Vagina (tissue), 2 donors: ENCODE results near the gene RASSF1.

Experiments used
- POLR2A ChIP-seq, 2 donors: fragments of 450-650 bp; IDR thresholded peaks; one replicate each; pipeline ENCODE4 v1.6.1; 2017; ENCODE audit warnings: antibody characterized with exemption in 2 of 2, mild to moderate bottlenecking in 2 of 2, moderate library complexity in 2 of 2
- TF ChIP-seq, protein P1 (sequence below), 3 experiments: fragments of 450-650 bp in 2 of 3; fragments of 200-600 bp in 1 of 3; sonication (generic) in 1 of 3; IDR thresholded peaks; one replicate each; pipeline ENCODE4 v1.5.1; 2017 to 2019; ENCODE audit warnings: antibody characterized with exemption in 3 of 3, mild to moderate bottlenecking in 2 of 3, moderate library complexity in 2 of 3

DNA sequence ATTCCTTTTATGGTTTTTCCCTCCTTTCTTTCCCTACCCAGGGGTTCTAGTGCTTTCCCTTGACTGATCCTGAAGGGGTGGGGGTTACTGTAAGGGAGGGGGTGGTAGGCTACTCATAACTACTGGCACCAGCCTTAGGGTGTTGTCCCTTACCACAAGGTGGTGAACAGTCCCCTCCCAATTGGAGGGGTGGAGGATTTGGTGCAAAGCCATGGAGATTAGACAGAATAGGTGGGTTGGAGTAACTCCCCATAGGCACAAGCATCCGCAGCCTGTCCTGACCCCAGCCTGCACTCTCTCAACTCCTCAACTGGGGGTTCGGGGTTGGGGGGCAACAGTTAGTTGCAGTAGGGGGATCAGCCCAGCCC lies 15.5 kb downstream of the RASSF1 start:
- TF ChIP-seq, protein P1, sequence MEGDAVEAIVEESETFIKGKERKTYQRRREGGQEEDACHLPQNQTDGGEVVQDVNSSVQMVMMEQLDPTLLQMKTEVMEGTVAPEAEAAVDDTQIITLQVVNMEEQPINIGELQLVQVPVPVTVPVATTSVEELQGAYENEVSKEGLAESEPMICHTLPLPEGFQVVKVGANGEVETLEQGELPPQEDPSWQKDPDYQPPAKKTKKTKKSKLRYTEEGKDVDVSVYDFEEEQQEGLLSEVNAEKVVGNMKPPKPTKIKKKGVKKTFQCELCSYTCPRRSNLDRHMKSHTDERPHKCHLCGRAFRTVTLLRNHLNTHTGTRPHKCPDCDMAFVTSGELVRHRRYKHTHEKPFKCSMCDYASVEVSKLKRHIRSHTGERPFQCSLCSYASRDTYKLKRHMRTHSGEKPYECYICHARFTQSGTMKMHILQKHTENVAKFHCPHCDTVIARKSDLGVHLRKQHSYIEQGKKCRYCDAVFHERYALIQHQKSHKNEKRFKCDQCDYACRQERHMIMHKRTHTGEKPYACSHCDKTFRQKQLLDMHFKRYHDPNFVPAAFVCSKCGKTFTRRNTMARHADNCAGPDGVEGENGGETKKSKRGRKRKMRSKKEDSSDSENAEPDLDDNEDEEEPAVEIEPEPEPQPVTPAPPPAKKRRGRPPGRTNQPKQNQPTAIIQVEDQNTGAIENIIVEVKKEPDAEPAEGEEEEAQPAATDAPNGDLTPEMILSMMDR (IDR thresholded peaks at IDR 0.05) = no peak
- no peak for TF ChIP-seq POLR2A (IDR thresholded peaks at IDR 0.05)
